GM18499 (cell line): ENCODE data around the gene TBC1D1.

ENCODE experiments used
- ATAC-seq: cut with Tn5 transposase; IDR thresholded peaks from one replicate; pipeline ENCODE4 v1.9.1; 2021; ENCODE audit warnings: moderate number of reproducible peaks; ENCODE audit not compliant: insufficient read depth, unreplicated experiment

The TBC1D1 gene

DNA sequence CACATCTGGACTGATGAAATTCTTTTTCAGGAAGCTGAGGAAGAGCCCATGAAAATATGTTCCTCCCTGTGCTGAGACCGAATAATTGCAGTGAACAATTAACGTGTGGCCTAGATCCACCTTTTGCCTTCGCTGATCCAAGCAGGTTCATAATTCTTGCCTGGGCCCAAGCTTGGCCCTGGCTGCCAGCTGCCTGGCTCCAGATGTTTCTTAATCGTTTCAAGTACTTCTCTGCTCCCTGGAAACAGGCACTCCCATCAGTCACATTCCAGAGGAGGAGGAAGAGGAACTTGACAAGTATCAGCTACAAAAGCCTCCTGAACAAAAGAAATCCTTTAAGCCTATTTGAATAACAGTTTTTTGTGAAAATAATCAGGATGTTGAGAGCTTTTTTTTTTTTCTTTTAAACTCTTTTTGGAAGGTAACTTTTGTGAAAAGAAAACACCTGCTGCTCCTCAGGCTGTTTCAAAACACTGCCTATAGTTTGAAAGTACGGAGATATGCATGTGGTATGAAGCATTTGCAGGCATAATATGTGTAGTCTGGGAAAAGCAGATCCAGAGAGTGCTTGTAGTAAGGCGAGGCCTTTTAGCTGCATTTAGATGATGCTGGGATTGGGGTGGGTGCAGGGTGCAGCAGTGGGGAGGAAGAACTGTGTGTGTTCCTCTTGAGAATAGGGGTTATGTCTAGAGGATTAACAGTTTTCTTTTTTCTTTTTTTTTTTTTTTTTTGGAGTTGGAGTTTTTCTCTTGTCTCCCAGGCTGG is 223.7 kb downstream of the TBC1D1 start:
- ATAC-seq: no peak

DNA sequence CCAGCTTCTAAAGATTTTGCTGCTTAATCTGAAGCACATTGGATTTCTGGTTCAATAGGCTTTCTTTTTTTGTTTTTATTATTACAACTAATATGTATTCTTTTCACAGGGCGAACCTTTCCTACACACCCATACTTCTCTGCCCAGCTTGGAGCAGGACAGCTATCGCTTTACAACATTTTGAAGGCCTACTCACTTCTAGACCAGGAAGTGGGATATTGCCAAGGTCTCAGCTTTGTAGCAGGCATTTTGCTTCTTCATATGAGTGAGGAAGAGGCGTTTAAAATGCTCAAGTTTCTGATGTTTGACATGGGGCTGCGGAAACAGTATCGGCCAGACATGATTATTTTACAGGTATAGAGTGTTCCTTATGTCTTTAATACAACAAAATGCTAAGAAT is 224.7 kb downstream of the TBC1D1 start:
- no peak for ATAC-seq

DNA sequence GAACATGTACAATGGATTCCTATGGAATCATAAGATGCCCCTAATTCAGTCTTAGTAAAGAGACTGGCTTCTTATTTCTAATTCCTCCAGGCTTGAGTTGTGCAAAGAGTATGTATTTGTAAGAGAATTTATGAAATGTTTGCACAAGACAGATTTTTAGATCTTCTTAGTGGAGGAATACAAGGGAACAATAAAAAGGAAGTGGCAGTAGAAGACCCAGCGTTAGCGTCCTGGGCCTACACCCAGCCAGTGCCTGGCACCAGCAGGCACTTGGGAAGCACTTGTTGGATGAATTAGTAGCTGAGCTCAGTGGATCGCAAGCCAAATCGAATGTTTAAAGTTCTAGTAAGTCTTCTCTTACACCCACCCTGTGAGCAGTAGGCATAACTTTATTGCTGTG is 226.7 kb downstream of the TBC1D1 start:
- no peak for ATAC-seq

DNA sequence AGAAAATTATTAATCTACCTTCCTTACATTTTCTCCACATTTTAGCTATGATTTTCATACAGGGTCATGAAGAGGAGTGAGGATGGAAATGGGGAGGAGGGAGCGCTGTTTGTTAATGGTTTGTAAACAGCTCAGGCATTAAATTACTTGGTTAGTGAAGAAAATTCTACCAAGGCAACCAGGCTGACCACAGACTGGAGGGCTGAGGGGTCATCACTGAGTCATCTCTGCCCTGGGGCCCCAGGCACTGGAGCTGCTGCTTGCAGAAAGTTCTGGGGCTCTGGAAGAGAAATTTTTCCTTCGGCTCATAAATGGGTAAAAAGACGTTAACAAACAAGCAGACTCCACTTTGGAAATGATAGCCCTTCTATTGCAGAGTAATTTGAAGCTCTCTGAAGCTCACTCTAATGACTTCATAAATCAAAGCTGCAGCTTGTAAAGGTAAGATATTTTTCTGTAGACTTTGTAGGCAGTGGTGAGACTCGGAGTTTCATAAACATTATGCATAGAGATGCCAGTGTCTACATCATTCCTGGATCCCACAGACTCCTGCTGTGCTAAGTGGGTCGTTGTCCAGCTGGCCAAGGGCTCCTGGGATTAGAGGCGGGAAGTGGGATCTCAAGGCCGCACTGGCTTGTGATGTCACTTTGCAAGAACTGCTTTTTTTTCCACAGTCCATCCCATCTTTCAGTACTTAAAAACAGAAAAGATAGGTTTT is 228.9 kb downstream of the TBC1D1 start:
- no peak for ATAC-seq

DNA sequence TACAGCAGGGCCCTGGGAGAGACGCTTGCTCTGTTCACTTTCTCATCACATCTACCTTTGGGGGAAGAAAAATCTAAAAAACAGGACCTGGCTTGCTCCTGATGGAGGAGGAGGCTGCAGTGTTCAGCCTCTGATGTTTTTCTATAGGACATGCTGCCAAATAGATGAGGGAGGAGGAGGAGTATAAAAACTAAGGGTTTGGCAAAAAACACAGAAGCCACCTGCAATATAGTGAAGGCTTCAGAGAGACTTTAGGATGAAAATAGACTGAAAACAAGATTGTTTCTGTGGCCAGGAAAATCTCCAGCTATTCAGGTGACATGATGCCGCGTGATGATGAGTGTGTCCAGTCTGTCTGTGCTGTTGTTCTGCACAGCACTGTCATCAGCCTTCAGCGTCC is 229.9 kb downstream of the TBC1D1 start:
- no peak for ATAC-seq

DNA sequence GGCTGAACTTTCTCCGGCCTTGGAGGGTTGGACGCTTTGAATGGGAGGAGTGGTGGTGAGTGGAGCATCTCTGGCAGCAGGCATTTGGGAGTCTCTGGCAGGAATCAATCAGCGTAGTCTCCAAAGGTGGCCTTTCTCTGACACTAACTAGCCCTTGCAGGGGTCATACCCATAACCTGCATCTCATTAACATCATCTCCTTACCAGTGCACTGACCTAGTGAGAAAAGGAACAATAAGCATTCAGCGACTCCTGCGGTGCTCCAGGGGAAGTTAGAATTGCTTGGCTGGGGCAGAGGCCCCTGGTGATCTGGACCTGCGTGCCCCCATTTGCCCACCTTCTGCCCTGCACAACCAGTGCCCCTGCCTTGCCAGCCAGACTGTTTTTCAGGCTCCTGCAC is 231.2 kb downstream of the TBC1D1 start:
- no peak for ATAC-seq

DNA sequence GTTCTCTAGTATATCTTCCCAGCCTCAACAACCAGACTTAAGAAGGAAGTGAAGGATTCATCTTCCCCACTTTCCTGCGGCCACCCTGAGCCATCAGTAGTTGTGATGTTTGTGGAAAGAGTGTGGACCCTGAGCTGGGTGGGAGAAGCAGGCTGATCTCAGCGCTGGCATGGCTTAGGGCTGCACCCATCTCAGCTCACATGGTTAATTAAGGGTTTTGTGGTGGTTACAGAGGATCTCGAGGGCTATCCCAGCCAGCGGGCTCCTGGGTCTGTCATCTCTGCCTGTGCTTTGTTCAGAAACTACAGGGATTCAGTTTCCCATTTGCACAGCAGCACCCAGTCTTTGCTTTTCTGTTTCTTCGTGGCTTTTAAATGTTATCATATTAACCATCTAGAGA is 232.7 kb downstream of the TBC1D1 start:
- ATAC-seq: no peak

DNA sequence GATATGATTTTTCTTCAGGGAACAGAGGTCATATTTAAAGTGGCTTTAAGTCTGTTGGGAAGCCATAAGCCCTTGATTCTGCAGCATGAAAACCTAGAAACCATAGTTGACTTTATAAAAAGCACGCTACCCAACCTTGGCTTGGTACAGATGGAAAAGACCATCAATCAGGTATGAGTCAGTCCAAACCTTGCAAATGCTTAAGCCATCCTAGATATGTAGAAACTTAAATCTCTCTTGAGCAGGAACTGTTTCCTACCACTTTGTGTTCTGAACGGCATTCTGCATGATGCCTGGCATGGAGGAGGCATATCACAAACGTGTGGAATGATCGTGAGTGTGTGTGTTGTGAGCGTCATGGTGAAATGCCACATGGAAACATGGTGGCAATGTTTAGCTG is 234.1 kb downstream of the TBC1D1 start:
- ATAC-seq: no peak

DNA sequence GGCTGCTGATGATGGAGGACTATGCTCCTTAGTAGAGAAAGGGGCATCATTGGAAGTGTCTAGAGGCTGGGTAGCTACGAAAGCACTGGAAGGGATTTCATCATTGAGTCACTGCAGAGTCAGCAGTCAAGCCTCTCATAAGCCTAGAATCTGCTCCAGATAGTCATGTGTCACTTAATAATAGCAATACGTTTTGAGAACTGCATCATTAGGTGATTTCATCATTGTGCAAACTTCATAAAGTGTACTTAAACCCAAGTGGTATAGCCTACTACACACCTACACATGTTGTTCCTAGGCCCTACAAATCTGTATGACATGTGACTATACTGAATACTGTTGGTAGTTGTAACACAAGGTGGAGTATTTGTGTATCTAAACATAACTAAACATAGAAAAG is 234.9 kb downstream of the TBC1D1 start:
- no peak for ATAC-seq

DNA sequence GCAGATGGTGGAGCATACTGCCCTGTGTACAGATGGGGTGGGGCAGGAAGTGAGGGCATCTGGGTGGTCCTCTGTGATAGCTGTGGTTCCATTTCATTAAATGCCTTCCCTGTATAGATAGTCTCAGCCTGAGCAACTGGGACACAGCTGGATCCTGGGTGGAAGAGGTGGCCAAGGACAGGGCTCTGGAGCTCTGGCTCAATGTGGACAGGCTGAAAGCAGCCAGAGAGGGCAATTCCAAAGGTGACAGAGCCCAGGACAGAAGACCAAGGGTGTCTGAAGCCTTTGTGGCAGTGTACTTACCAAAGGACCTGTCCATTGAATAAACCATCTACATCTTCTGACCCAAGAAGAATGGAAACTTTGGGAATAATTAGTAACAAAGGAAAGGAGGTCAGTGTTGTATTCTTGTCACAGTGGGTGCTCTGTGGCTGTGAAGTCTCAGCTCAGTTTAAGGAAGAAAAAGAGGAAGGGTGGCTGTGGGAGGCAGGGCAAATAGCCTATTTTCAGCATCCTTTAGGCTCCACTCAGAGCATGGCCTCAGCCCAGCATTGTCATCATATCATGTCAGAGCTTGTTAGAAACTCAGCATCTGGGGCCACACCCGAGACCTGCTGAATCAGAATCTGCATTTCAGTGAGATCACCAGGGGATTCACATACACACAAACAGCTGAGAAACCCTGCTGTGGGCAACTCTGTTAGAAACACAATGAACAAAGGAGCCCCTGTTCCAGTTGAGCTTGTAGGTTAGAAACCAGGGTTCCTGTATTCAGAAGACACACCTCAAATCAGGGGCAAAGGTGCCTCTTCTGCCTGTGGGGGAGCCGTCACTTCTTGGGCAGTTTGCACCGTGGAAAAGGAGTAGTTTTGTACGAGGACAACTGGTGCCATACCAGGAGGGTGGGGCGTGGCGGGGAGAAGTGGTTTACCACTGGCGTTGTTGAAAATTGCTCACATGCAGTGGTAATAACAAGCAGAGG is 237.9 kb downstream of the TBC1D1 start:
- ATAC-seq: peak; percentile 29

DNA sequence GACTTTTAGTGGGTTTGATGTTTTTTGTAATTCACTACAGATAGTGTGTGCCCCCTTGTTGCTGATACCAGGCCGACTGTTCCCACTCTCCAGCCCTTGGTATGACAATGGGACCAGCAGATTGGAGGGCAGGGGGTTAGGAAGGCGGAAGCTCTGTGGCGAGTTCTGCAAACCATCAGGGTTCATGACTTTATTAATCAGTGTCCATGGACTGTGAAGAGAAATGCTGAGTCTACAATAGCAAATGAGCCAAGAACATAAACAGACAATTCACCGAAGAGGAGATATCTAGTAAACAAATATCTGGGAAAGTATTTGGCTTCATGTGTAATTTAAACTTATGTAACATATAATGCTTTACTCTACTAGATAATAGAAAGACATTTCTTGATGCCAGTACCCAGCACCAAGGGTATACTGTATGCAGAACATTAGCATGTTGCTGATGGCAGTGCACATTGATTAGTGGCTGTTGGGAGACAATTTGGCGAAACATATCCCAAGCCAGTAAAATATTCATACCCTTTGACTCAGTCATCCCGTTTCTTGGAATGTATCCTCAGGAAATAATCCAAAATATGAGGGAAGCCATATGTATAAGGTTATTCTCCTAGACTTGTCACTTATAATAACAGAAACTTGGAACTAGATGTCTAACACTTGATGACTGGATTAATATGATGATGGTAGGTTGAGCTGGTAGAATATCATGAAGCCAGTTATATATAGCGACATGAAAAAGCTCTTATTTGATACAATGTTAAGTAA is 238.8 kb downstream of the TBC1D1 start:
- ATAC-seq: no peak

DNA sequence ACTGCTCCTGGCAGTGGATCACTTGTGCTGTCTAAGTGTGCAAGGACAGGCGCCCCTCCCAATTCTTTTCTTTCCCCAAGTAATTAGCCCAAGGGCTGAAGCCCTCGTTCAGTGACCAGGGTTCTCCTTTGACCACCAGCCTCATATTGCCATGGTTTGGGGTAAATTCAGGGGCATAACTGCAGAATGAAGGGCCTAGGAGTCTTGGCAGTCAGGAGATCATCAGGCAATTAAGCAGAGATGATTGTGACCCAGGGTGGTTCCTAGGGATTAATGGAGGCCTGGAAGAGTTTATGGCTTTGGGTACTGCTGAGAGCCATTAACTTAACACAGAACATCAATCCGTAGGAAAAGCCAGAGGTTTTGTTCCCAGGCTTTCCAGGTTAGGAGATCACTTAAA is 240.0 kb downstream of the TBC1D1 start:
- ATAC-seq: no peak

DNA sequence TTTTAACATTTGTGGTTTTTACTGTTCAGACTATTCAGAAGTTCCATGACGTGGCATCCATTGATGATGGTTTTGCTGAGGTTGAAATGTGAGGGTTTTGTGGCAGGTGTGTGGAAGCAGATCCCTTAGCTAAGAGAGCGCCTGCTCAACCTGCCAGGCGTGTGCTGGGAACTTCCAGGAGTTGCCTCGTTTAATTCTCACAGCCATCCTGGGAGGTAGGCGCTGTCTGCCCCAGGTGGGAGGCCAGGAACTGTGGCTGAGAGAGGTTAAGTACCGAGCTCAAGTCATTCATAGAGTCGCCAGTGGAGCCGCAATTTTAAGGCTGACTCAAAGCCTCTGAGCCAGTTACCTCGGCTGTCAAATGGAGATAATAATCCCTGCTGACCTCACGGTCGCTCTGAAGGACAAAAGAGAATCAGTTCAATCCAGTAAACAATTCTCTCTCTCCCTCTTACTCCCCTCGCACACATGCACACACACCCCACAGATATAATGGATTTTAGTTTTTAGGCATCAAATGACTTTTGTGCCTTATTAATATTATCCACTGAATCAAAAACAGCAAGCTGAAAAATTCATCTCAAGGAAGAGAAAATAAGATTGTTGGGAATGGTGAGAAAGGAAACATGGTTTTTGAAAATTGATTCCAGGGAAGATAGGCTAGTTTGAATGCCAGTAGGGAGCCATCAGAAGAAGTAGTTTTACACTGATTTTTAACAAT is 240.6 kb downstream of the TBC1D1 start:
- no peak for ATAC-seq

DNA sequence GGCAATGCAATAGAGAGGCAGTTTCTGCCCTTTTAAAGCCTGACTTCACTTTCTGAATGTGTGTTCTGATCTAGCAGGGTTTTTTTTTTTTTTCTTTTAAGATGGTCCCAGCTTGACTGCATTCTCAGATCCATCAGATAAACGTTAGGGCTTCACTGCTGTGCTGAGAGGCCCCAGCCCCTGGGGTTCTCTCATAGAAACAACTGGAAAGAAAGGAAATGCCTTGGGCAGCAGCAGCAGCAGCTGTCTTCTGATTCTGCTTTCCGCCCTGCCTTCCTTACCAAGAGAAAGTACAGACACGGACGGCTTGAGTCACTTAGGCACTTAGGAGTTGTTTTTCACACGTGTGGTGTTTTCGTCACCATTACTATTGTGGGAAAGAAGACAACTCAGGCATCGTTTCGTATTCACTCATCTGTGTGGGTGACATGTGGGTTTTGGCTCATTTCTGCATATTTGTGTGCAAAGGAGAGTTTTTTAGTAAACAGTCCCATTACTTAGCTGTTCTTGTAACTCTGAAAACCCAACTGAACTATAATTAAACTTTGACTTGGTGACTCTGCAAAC is 241.3 kb downstream of the TBC1D1 start:
- peak; percentile 61 for ATAC-seq

DNA sequence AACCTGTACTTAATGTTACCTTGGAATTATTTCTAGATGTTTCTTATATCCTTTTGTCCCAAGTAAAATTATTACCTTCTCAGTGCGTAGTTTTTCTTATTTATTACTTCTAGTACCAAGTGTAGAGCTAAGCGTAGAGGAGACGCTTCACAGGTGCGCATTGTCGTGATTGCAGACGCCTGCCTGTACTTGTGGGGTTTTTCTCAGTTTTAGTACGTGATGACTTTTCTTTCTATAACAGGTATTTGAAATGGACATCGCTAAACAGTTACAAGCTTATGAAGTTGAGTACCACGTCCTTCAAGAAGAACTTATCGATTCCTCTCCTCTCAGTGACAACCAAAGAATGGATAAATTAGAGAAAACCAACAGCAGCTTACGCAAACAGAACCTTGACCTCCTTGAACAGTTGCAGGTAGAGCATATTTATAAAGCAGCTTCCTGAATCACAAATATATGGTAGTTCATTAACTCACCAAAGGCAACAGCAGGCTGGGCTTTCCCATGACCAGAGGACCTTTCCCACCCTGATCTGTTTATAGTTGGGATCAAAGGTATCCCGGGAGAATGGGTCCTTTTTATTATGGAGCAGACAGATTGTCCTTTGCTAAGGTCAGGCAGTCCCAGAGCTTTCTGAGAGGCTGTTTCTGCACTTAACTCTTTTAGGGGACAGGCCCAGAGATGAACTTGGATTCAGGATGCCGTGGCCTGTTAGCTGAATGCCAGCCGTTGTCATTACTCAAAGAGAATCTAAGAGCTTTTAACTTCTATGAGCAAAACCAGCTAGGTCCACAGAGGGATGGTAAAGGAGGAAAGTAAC is 242.2 kb downstream of the TBC1D1 start:
- no peak for ATAC-seq

DNA sequence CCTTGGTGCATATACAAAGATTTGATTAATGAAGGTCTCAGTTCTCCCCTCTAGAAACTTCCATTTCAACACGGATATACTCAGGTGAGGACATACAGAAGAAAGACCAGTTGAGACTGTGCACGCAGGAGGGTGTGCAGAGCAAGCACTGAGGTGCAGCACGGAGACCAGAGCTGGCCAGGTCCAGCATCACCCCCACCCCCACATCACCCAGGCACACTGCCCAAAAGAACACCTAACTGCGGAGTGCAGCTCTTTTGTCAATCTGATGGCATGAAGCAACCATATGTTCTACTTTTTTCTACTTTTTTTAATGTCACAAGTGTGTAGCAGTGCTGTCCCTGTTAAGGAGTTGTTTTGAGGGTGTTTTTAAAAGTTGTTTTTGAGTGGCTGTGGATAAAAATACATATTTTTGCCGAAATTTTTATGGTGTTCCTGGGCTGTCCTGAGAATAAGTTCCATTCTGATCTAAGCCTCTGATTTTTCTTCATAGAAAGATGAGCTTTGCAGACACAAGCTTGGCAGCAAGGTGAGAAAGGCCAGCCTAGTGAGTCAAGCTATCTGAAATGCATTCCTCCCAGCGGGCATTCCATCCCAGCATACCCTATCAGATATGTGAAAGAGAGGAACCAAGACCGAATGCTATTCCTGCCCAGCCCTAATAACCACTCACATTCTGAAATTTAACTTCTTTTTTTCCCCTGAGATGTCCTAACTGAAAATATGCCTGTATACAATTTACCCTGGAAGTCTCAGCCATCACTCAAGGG is 243.0 kb downstream of the TBC1D1 start:
- no peak for ATAC-seq

DNA sequence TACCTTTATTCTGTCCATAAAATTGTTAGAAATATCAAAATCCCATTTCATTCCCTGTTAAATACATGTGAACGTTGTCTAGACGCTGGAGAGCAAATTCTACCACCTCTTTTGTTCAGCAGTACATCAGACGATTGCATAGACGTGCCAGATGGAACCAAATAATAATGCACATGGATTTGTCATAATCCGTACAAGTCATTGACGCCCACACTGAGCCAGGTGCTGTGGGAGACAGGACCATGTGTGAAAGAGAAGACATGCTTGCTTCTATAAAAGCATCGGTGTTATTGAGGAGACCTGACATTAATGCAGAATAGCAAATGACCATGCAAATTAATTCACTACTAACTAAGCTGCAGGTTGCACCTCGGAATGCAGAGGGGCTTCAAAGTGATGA is 244.3 kb downstream of the TBC1D1 start:
- ATAC-seq: no peak

DNA sequence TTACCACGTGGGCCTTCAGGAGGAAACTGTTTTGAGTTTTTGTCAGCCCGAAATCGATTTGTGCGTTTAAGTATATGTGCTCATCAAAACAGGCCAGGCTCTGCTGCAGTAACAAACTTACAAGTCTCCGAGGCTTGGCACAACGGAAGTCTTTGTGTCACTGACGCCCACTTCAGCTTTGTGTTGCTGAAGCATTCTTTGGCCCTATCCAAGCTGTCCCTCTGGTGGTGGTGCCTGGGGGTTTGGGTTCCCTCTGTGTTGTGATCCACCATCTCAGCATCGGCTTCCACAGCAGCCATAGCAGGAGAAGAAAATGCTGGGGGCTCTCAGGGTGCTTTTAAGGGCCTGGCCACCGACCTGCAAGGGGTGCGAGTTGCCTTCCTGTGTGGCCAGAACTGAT is 245.7 kb downstream of the TBC1D1 start:
- no peak for ATAC-seq
